GM12873 (cell line): ENCODE measurements around the gene CNPPD1.

ENCODE experiments used
- CTCF ChIP-seq: IDR thresholded peaks from 2 replicates; pipeline ENCODE4 v1.5.1; 2012; ENCODE audit warnings: low read depth, mild to moderate bottlenecking, moderate library complexity, low read length, control low read depth; ENCODE audit not compliant: insufficient read depth; ENCODE audit errors: missing control alignments

Gene CNPPD1

DNA sequence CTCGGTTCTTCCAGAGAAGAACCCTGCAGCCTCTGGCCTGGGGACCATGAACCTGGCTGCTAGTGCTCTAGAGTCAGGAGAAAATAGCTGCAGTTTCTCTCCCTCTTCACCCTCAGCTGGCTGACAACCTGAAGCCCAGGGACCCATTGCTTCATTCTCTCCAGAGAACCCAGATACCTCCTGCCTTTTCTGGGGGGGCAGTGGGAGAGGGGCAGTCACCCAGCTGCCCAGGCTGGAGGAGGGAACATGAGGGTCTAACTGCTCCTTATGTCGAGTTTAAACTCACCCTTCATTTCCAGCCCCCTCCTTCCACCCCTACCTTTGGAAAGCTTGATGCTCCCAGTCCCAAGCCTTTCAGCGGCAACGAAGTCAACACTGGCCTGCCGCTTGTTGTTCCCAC is 22.2 kb upstream of the CNPPD1 start:
- no peak for TF ChIP-seq CTCF

GRCh38 chr2:219197388-219197787 is 20.7 kb upstream of the CNPPD1 start:
- TF ChIP-seq CTCF, result no peak

DNA sequence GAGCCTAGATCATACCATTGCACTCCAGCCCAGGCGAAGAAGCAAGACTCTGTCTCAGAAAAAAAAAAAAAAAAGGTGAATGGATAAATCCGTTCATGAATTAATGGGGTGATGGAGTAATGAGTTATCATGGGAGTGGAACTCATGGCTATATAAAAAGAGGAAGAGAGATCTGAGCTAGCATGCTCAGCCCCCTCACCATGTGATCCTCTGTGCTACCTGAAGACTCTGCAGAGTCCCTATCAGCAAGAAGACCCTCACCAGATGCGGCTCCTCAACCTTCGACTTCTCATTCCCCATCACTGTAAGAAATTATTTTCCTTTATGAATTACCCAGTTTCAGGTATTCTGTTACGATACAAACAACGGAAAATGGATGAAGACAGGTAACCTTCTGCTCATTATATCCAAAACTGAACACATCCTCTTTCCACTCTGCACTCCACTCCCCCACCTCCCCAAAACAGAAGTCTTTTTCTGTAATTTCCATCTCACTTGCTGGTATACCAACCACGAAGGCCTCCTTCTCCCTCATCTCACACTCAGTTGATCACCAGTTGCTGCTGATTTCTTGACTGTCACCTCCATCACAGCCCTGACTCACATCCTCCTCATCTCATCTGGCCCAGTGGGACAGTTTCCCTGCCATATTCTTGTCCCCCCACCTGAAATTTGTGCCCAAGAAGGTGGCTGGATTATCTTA is 10.2 kb upstream of the CNPPD1 start:
- no peak for TF ChIP-seq CTCF

DNA sequence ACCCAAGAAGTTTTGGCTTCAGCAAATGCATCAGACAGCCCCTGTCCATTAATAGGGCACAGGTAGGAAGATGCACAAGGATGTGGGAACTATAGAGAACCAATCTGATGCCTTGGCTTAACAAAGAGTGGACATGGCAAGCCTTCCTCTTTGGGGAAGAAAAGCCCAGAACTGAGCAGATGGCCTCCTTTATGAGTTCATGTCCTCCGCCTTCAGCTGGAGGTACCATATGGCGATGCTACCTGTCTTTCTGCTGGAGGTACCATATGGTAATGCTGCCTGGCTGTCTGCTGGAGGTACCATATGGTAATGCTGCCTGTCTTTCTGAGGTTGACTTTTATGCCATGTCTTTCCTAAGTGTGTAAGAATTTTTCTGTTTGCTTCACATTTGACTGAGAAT is 7.4 kb upstream of the CNPPD1 start:
- no peak for TF ChIP-seq CTCF

DNA sequence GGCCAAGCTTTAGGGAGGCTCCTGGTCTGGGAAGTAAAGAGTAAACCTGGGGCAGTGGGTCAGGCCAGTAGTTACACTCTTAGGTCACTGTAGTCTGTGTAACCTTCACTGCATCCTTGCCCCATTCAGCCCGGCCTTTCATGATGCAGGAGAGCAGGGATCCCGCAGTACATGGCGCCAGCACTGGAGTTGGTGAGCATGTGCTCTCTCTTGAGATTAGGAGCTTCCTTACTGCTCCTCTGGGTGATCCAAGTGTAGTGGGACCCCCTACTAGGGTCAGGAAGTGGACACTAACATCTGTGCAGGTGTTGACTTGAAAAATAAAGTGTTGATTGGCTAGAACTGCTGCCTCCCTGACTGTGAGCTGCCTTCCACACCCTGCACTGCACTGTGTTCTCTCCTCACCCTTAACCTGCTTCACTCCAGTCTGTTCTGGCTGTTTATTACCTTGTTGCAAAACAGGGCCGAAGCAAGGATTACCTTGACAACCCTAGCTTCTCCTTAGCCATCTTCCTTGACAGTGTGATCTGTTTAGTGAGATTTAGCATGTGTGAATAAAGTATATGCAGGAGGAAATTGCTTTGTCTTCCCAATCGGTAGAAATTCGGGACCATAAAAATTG is 6.5 kb upstream of the CNPPD1 start:
- no peak for TF ChIP-seq CTCF

DNA sequence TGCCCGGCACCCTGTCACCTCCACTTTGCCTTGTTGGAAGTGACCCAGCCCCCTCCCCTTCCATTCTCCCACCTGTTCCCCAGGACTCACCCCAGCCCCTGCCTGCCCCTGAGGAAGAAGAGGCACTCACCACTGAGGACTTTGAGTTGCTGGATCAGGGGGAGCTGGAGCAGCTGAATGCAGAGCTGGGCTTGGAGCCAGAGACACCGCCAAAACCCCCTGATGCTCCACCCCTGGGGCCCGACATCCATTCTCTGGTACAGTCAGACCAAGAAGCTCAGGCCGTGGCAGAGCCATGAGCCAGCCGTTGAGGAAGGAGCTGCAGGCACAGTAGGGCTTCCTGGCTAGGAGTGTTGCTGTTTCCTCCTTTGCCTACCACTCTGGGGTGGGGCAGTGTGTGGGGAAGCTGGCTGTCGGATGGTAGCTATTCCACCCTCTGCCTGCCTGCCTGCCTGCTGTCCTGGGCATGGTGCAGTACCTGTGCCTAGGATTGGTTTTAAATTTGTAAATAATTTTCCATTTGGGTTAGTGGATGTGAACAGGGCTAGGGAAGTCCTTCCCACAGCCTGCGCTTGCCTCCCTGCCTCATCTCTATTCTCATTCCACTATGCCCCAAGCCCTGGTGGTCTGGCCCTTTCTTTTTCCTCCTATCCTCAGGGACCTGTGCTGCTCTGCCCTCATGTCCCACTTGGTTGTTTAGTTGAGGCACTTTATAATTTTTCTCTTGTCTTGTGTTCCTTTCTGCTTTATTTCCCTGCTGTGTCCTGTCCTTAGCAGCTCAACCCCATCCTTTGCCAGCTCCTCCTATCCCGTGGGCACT is 5.8 kb upstream of the CNPPD1 start:
- no peak for TF ChIP-seq CTCF

DNA sequence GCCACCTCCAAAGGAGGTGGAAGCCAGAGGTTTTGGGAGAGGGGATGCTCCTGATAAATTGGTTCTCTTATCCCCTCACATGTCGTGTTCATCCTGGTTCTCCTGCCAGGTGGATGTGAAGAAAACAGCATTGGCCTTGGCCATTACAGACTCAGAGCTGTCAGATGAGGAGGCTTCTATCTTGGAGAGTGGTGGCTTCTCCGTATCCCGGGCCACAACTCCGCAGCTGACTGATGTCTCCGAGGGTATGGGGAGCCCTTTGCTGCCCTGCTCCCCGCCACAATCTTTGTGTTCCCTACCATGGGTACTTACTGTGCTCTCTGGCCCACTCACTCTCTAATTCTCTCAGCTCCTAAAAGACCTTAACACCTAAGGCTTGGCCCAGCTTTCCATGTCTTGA is 4.8 kb upstream of the CNPPD1 start:
- TF ChIP-seq CTCF, result no peak
